NB4 (cell line): ENCODE measurements around the gene ANKRD11.

Experiments
- TF ChIP-seq, protein P1 (sequence below): IDR thresholded peaks from one replicate; pipeline ENCODE4 v1.5.1; 2012; ENCODE audit warnings: low read depth, low read length
- TF ChIP-seq, protein P2 (sequence below): IDR thresholded peaks from 2 replicates; pipeline ENCODE4 v1.6.1; 2011; ENCODE audit warnings: low read depth, low read length

DNA sequence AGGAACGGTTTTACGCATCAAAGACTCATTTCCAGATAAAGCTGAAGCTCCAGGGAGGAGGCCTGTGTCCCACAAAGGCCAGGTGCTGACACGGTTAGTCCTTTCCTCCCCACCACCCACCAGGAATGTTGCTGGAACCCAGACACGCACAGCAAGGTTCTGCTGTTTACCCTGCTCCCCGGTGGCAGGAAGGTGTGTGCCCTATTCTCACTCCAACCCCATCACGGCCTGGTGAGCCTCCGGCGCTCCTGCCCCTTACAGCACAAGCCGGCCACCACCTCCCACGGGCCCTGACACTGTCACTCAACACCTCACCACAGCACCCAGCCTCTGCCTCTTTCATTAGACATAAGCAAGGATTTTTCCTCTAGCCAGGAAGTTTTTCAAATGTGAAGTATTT, 47.8 kb downstream of the ANKRD11 start:
- TF ChIP-seq, protein P1, sequence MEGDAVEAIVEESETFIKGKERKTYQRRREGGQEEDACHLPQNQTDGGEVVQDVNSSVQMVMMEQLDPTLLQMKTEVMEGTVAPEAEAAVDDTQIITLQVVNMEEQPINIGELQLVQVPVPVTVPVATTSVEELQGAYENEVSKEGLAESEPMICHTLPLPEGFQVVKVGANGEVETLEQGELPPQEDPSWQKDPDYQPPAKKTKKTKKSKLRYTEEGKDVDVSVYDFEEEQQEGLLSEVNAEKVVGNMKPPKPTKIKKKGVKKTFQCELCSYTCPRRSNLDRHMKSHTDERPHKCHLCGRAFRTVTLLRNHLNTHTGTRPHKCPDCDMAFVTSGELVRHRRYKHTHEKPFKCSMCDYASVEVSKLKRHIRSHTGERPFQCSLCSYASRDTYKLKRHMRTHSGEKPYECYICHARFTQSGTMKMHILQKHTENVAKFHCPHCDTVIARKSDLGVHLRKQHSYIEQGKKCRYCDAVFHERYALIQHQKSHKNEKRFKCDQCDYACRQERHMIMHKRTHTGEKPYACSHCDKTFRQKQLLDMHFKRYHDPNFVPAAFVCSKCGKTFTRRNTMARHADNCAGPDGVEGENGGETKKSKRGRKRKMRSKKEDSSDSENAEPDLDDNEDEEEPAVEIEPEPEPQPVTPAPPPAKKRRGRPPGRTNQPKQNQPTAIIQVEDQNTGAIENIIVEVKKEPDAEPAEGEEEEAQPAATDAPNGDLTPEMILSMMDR = no peak
- TF ChIP-seq, protein P2, sequence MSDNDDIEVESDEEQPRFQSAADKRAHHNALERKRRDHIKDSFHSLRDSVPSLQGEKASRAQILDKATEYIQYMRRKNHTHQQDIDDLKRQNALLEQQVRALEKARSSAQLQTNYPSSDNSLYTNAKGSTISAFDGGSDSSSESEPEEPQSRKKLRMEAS = no peak
